Lower leg skin (tissue), 3 donors: ENCODE results near the gene EPN1.

Experiments
- POLR2A ChIP-seq, 2 donors: fragments of 450-650 bp; IDR thresholded peaks; one replicate each; pipeline ENCODE4 v1.6.1; 2016 to 2017; ENCODE audit warnings: antibody characterized with exemption in 2 of 2, mild to moderate bottlenecking in 1 of 2, moderate library complexity in 1 of 2
- TF ChIP-seq, protein P1 (sequence below), 3 donors: fragments of 450-650 bp; IDR thresholded peaks; one replicate each; pipeline ENCODE4 v1.5.1; 2016; ENCODE audit warnings: antibody characterized with exemption in 3 of 3, mild to moderate bottlenecking in 3 of 3, moderate library complexity in 2 of 3

DNA sequence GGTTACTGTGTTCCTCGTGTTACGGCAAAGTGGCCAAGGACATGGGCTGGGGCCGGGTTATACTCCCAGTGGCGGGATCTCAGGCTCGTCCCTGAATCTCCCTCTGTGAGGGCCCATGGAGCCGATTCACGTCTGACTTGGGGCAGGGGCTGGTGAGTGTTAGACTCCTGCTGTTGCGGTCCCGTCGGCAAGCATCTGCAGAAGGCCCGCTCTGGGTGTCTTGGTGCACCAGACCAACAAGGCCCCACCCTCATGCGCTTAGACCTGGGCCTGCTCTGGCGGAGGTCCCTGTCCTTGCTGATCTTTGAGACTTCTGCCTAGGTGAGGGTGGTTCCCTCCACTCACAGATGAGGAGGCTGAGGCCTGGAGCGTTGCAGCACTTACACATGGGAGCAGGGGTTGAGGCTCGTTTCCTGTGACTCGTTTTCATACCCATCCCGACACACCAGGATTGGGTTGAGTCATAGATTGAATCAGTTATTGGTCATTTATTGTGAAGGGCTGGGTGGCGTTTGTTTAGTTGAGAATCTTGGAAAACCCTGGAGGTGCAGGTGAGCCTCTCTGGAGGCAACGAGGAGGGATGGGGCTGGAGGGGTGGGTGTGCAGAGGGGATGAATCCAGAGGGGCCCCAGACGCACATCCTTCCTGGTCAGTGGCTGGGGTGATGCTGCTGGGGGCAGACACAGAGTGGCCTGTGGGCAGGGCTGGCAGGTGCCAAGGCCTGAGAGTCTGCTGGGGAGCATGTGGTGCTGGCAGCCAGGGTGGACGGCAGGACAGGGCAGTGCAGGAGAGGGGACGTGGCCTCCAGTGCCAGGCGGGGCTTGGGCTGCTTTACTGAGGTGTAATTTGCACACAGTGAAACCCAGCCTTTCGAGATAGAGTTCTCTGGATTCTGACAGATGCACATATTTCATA, 4.6 kb downstream of the EPN1 start:
- TF ChIP-seq, protein P1, sequence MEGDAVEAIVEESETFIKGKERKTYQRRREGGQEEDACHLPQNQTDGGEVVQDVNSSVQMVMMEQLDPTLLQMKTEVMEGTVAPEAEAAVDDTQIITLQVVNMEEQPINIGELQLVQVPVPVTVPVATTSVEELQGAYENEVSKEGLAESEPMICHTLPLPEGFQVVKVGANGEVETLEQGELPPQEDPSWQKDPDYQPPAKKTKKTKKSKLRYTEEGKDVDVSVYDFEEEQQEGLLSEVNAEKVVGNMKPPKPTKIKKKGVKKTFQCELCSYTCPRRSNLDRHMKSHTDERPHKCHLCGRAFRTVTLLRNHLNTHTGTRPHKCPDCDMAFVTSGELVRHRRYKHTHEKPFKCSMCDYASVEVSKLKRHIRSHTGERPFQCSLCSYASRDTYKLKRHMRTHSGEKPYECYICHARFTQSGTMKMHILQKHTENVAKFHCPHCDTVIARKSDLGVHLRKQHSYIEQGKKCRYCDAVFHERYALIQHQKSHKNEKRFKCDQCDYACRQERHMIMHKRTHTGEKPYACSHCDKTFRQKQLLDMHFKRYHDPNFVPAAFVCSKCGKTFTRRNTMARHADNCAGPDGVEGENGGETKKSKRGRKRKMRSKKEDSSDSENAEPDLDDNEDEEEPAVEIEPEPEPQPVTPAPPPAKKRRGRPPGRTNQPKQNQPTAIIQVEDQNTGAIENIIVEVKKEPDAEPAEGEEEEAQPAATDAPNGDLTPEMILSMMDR (IDR thresholded peaks at IDR 0.05) = no peak
- TF ChIP-seq POLR2A (IDR thresholded peaks at IDR 0.05) = no peak
